GM19468 (cell line): ENCODE measurements around the gene ABCA7.

Experiments used
- ATAC-seq: cut with Tn5 transposase; IDR thresholded peaks from one replicate; pipeline ENCODE4 v1.9.1; 2021; ENCODE audit warnings: mild to moderate bottlenecking, moderate library complexity, moderate number of reproducible peaks; ENCODE audit not compliant: unreplicated experiment; ENCODE audit errors: extremely low read depth

Gene ABCA7

DNA sequence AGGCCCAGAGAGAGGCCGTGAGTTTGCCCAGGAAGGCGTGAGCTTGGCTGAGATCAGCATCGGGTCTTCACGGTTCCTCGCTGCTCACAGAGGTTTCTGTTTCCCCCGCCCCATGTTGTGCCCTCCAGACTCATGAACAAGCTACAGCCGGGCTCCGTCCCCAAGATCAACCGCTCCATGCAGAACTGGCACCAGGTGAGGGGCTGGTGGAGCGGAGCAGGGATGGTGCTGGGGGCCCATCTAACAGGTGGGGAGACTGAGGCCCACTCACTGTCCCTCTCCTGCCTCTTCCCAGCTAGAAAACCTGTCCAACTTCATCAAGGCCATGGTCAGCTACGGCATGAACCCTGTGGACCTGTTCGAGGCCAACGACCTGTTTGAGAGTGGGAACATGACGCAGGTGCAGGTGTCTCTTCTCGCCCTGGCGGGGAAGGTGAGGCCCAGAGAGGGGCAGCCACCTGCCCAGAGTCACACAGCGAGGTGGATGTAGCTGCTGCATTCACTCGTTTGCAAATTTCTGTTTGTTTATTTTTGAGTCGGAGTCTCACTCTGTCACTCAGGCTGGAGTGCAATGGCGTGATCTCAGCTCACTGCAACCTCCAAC is 7.5 kb upstream of the ABCA7 start:
- ATAC-seq = no peak

DNA sequence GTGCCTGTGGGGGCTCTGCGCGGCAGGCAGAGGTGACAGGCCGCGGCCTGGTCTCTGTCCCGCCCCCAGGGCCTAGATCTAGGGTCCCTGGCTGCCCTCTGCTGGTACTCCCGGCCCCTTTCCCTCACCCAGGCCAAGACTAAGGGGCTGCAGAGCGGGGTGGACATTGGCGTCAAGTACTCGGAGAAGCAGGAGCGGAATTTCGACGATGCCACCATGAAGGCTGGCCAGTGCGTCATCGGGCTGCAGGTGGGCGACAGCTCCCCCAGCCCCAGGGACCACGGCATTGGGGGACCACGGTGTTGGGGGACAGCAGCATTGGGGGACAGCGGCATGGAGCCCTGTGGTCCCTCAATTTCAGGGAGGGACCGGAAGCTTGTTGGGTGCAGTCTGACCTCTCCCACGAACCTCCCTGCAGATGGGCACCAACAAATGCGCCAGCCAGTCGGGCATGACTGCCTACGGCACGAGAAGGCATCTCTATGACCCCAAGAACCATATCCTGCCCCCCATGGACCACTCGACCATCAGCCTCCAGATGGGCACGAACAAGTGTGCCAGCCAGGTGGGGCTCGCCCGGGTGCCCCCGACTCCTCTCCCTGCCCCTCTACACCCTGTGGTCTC is 3.8 kb upstream of the ABCA7 start:
- no peak for ATAC-seq

GRCh38 chr19:1037621-1038064 is 2.3 kb upstream of the ABCA7 start:
- ATAC-seq = no peak

GRCh38 chr19:1038978-1039645 is 795 bp upstream of the ABCA7 start:
- ATAC-seq = no peak

DNA sequence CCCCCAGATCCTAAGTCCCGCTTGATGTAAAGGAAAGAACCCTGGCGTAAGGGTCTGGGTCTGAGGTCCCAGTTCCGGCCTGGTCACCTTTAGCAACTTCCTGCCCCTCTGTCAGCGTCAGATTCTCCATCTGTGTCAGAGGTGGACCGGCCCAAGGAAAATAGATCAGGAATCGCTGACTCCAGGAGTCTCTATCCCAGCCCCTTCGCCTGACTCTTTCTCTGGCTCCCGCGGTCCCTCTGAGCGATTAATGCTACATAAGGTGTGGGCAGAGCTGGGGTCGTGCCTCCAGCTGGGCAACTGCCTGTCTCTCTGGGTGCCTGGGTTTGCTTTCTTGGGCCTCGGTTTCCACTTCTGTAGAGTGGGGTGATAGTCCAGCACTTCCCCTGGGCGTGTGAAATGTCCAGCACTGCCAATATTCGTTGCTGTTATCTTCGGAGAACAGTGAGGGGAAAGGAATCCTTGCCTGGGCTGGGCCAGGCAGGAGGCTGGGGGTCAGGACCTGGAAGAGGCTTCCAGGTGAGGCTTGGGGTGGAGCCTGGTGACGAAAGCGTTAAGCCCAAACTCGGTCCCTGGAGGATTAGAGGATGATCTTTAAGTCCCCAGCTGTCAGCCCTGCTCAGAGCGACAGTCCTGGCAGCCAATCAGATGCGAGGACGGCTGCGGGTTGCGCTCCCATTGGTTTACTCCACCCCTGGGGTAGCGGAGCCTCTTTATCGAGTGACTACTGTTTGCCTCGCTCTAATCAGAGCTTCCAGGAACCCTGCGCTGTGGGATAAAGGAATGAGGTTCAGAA is 767 bp downstream of the ABCA7 start:
- ATAC-seq = no peak

GRCh38 chr19:1041272-1041834 is 1.4 kb downstream of the ABCA7 start:
- ATAC-seq = no peak

- no peak for ATAC-seq
Observed at GRCh38 chr19:1041835-1042685, 2.2 kb downstream of the ABCA7 start.

DNA sequence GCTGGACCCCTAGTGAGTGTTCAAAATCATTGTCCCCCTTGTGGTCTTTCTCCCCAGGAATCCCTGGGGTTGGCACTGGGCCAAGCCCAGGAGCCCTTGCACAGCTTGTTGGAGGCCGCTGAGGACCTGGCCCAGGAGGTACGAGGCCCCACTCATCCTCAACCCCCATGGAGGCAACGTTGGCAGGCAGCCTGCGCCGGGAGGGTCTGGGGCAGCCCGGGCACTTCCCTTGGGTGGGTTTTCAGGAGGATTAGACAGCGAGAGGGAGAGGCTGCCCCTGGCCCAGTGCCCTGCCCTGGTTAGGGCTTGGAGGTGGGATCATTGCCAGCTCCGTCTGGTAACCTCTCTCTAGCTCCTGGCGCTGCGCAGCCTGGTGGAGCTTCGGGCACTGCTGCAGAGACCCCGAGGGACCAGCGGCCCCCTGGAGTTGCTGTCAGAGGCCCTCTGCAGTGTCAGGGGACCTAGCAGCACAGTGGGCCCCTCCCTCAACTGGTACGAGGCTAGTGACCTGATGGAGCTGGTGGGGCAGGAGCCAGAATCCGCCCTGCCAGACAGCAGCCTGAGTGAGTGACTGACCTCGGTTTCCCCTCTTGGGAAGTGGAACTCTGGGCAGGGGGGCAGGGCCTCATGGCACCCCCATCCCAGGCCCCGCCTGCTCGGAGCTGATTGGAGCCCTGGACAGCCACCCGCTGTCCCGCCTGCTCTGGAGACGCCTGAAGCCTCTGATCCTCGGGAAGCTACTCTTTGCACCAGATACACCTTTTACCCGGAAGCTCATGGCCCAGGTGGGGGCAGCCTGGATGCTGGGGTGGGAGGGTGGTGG is 3.0 kb downstream of the ABCA7 start:
- no peak for ATAC-seq

GRCh38 chr19:1045247-1045603 is 5.3 kb downstream of the ABCA7 start:
- no peak for ATAC-seq

GRCh38 chr19:1046117-1046626 is 6.3 kb downstream of the ABCA7 start:
- no peak for ATAC-seq

GRCh38 chr19:1046836-1047695 is 7.2 kb downstream of the ABCA7 start:
- no peak for ATAC-seq

DNA sequence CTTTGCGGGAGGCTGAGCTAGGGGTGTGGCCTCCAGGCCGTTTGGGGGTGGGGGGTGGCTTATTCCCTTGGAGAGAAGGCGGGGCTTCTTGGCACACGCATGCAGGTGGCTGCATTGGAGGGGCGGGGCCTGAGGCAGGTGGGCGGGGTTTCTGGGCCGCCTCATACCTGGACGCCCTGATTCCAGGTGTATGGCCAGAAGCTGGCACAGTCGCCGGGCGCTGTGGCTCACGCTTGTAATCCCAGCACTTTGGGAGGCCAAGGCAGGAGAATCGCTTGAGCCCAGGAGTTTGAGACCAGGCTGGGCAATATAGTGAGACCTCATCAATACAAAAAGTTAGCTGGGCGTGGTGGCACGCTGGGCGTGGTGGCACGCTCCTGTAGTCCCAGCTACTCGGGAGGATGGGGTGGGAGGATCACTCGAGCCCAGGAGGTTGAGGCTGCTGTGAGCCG is 7.8 kb downstream of the ABCA7 start:
- no peak for ATAC-seq

DNA sequence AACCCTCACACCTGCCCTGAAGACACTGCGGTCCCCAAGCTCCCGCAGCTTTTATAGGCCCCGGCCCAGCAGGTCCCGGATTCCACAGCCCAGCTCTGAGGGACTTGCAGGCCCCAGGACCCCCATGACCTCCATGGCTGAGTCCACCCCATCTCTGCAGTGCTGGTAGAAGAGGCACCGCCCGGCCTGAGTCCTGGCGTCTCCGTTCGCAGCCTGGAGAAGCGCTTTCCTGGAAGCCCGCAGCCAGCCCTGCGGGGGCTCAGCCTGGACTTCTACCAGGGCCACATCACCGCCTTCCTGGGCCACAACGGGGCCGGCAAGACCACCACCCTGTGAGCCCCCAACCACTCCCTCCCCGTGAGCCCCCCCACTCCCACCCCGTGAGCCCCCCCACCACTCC is 9.2 kb downstream of the ABCA7 start:
- ATAC-seq = no peak

GRCh38 chr19:1049800-1050199 is 9.9 kb downstream of the ABCA7 start:
- no peak for ATAC-seq

DNA sequence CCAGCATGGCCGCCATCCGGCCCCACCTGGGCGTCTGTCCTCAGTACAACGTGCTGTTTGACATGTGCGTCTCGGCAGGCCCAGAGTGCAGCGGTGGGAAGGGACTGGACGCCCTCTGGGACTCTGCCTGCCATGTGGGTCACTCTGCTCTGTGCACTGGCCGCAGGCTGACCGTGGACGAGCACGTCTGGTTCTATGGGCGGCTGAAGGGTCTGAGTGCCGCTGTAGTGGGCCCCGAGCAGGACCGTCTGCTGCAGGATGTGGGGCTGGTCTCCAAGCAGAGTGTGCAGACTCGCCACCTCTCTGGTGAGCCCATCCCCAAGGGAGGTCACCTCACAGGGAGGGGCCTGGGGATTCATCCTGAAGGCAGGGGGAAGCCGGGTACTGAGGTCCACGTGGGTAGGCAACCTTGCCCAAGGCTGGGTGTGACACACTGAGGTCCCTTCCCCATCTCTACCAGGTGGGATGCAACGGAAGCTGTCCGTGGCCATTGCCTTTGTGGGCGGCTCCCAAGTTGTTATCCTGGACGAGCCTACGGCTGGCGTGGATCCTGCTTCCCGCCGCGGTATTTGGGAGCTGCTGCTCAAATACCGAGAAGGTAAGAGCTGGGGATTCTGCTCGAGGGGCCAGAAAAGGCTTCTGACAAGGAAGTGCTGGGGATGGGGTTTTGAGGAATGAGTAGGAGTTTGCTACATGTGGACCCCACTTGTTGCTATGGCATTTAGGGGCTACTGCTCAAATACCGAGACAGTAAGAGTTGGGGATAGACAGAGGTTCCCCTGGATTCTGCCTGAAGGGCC is 11.3 kb downstream of the ABCA7 start:
- no peak for ATAC-seq

DNA sequence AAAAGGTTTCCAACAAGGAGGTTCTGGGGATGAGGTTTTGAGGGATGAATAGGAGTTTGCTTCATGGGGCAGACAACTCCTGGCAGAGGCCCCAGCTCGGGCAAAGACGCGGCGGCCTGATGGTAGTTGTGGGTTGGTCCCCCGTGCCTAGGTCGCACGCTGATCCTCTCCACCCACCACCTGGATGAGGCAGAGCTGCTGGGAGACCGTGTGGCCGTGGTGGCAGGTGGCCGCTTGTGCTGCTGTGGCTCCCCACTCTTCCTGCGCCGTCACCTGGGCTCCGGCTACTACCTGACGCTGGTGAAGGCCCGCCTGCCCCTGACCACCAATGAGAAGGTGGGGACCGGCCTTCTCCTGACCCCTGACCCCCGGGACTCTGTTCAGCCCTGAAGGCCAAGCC is 11.9 kb downstream of the ABCA7 start:
- no peak for ATAC-seq
